GM19043 (cell line): Measurements from ENCODE around the gene GSAP.
A peak's percentile ranks its signal among the peaks of the same experiment; 100 is the strongest.

Source experiments
- ATAC-seq: cut with Tn5 transposase; IDR thresholded peaks from one replicate; pipeline ENCODE4 v1.9.1; 2021; ENCODE audit warnings: low read depth; ENCODE audit not compliant: unreplicated experiment

The GSAP gene

GRCh38 chr7:77331938-77332695 lies 84.0 kb downstream of the GSAP start:
- peak; percentile 62 for ATAC-seq

- ATAC-seq, result peak; percentile 62
These were observed 85.8 kb downstream of the GSAP start for GRCh38 chr7:77330169-77330882.

- no peak for ATAC-seq
These were observed 86.5 kb downstream of the GSAP start for GRCh38 chr7:77329466-77330168.

- no peak for ATAC-seq
These were observed 87.5 kb downstream of the GSAP start for GRCh38 chr7:77328669-77329068.

- no peak for ATAC-seq
These were observed 88.1 kb downstream of the GSAP start for GRCh38 chr7:77327932-77328628.

GRCh38 chr7:77327067-77327931 lies 88.8 kb downstream of the GSAP start:
- ATAC-seq, result no peak

- ATAC-seq, result no peak
These were observed 90.0 kb downstream of the GSAP start for GRCh38 chr7:77326131-77326530.

- ATAC-seq, result no peak
These were observed 94.8 kb downstream of the GSAP start for GRCh38 chr7:77321300-77321699.

- ATAC-seq, result no peak
These were observed 95.4 kb downstream of the GSAP start for GRCh38 chr7:77320714-77321113.

- no peak for ATAC-seq
These were observed 96.0 kb downstream of the GSAP start for GRCh38 chr7:77320137-77320536.

GRCh38 chr7:77318019-77318418 lies 98.1 kb downstream of the GSAP start:
- no peak for ATAC-seq

GRCh38 chr7:77316219-77316978 lies 99.8 kb downstream of the GSAP start:
- no peak for ATAC-seq

GRCh38 chr7:77315182-77315591 lies 101.0 kb downstream of the GSAP start:
- ATAC-seq, result no peak

- no peak for ATAC-seq
These were observed 102.2 kb downstream of the GSAP start for GRCh38 chr7:77313876-77314480.

- no peak for ATAC-seq
These were observed 103.1 kb downstream of the GSAP start for GRCh38 chr7:77313085-77313484.

- ATAC-seq, result no peak
These were observed 105.2 kb downstream of the GSAP start for GRCh38 chr7:77310982-77311381.

GRCh38 chr7:77309714-77310220 lies 106.4 kb downstream of the GSAP start:
- ATAC-seq, result no peak

- ATAC-seq, result no peak
These were observed 107.4 kb downstream of the GSAP start for GRCh38 chr7:77308792-77309191.
